K562 (cell line): ENCODE measurements around the gene KCTD21. TPM values are rescaled to one million over a fixed set of nuclear protein-coding genes. Genes with fewer than 3 reads are reported as not detected.

Source experiments
- CHD2 ChIP-seq: IDR thresholded peaks from 2 replicates; pipeline ENCODE4 v1.6.1; 2011; ENCODE audit warnings: low read depth, low read length
- FOSL1 ChIP-seq: fragments of 200-800 bp; sonication (Bioruptor generic); conservative IDR thresholded peaks from 2 replicates; pipeline ENCODE4 v1.6.1; 2016; ENCODE audit warnings: missing genetic modification characterization, missing compliant biosample characterization
- JUND ChIP-seq, 2 experiments: IDR thresholded peaks; 2 replicates in 1 of 2; 3 replicates in 1 of 2; pipeline ENCODE4 v1.6.1; 2011; ENCODE audit warnings: borderline replicate concordance in 2 of 2, low read depth in 2 of 2, low read length in 2 of 2, improper control_type of control experiment in 1 of 2, missing biosample characterization in 1 of 2, missing genetic modification characterization in 1 of 2, missing genetic modification reagents in 1 of 2
- MTA2 ChIP-seq: fragments of 450-650 bp; IDR thresholded peaks from 2 replicates; pipeline ENCODE4 v1.6.1; 2016; ENCODE audit warnings: low read depth
- NCOR1 ChIP-seq: fragments of 450-650 bp; IDR thresholded peaks from 2 replicates; pipeline ENCODE4 v1.6.1; 2016; ENCODE audit warnings: mild to moderate bottlenecking, moderate library complexity
- NR2F6 ChIP-seq: fragments of 450-650 bp; formaldehyde crosslinking; IDR thresholded peaks from 2 replicates; pipeline ENCODE4 v1.4.0; 2020; ENCODE audit warnings: mild to moderate bottlenecking
- RFX7 ChIP-seq: fragments of 250-450 bp; sonication (Bioruptor Pico); IDR thresholded peaks from 2 replicates; pipeline ENCODE4 v1.5.1; 2021; ENCODE audit warnings: mild to moderate bottlenecking
- SMARCA4 ChIP-seq: fragments of 450-650 bp; IDR thresholded peaks from 2 replicates; pipeline ENCODE4 v1.6.1; 2016
- TBL1XR1 ChIP-seq, 2 experiments: IDR thresholded peaks; 2 replicates each; pipeline ENCODE4 v1.6.1; 2012; ENCODE audit warnings: improper control_type of control experiment in 2 of 2, low read length in 2 of 2, mild to moderate bottlenecking in 1 of 2
- ZEB2 ChIP-seq: fragments of 450-650 bp; IDR thresholded peaks from 2 replicates; pipeline ENCODE4 v1.6.1; 2016
- ZNF133 ChIP-seq: fragments of 250-450 bp; sonication (Bioruptor Pico); IDR thresholded peaks from 2 replicates; pipeline ENCODE4 v1.4.0; 2020; ENCODE audit warnings: mild to moderate bottlenecking
- polyA plus RNA-seq, 8 experiments: library from polyadenylated mRNA; depleted of rRNA in 4 of 8; stranded (reverse) in 5 of 8; unstranded in 3 of 8; fragments of >200 nt; fragmentation: Nextera tagmentation in 2 of 8; fragmentation: Illumina TruSeq in 1 of 8; extraction: Ambion mirVana in 2 of 8; extraction: Trizol in 1 of 8; gene quantifications; 2 replicates each; pipeline versions ENCODE4 v1.2.1 to v1.2.3, GENCODE V29; 2011 to 2014; ENCODE audit warnings: inconsistent platforms in 1 of 8, missing spikeins in 1 of 8
- total RNA-seq, 7 experiments: library from RNA; depleted of rRNA in 6 of 7; stranded (reverse); fragments of >200 nt in 6 of 7; fragmentation: Illumina TruSeq in 2 of 7; extraction: Trizol in 2 of 7; gene quantifications; 2 replicates each; pipeline versions ENCODE4 v1.2.1 to v1.2.3, GENCODE V29; 2011 to 2021; ENCODE audit warnings: low replicate concordance in 1 of 7
- TF ChIP-seq, protein P1 (sequence below), 2 experiments: fragments of 450-650 bp in 1 of 2; sonication (generic) in 1 of 2; formaldehyde crosslinking in 1 of 2; IDR thresholded peaks in 1 of 2; conservative IDR thresholded peaks in 1 of 2; 2 replicates each; pipeline versions ENCODE4 v1.6.1 to v1.8.1; 2016 to 2023; ENCODE audit warnings: mild to moderate bottlenecking in 2 of 2, moderate library complexity in 2 of 2, inconsistent platforms in 1 of 2, missing genetic modification reagents in 1 of 2
- TF ChIP-seq, protein P2 (sequence below): fragments of 150-350 bp; IDR thresholded peaks from 2 replicates; pipeline ENCODE4 v1.6.1; 2014; ENCODE audit warnings: low read depth, mild to moderate bottlenecking, low read length, borderline replicate concordance
- TF ChIP-seq, protein P3 (sequence below): IDR thresholded peaks from 3 replicates; pipeline ENCODE4 v1.6.1; 2011; ENCODE audit warnings: borderline replicate concordance, mild to moderate bottlenecking; ENCODE audit not compliant: insufficient read length, insufficient read depth
- TF ChIP-seq, protein P4 (sequence below): fragments of 450-650 bp; IDR thresholded peaks from 2 replicates; pipeline ENCODE4 v1.6.1; 2017; ENCODE audit warnings: antibody characterized with exemption
- TF ChIP-seq, protein P5 (sequence below): sonication (generic); formaldehyde crosslinking; IDR thresholded peaks from 2 replicates; pipeline ENCODE4 v1.8.1; 2023; ENCODE audit warnings: mild to moderate bottlenecking, missing genetic modification reagents

The KCTD21 gene
- total and polyA plus RNA-seq, 9 of the 15 experiments (the other 6 are each of a cell fraction or from before 2014, with no cell fraction given): 0.34 to 5.4 (median 1.9) TPM

DNA sequence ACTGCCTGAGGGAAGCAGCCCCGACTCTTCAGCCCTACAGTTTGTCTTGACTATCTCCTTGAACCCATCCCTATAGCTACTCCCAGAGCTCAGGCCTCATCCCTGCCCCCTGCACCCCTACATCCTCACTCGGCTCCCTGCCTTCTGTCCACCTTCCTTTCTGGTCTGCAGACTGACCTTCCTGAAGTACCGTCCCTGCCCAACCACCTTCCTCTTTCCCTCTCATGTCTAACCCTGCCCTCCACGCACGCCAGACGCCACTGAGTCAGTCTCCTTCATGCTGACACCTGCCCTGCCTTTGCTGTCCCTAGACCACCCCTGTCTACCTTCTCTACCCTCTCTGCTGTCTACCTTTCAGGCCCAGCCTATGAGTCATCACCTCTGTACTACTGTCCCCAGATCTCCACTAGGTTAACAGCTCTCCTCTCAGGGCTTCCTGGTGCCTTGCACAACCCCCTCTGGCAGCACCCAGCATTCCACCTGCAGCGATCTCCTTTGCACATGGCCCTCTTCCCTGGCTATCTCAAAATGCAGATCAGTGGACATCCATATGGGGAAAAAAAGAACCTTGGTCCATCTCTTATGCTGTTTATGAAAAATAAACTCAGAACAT is 8.9 kb downstream of the KCTD21 start (continued):
- TF ChIP-seq, protein P1, sequence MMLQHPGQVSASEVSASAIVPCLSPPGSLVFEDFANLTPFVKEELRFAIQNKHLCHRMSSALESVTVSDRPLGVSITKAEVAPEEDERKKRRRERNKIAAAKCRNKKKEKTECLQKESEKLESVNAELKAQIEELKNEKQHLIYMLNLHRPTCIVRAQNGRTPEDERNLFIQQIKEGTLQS (IDR thresholded peaks at IDR 0.05): peak; percentile 86
- TF ChIP-seq, protein P1 (CRISPR knock-in tag; conservative IDR thresholded peaks at IDR 0.05): no peak
- TF ChIP-seq SMARCA4 (0 out of 2 replicates have a peak, but pooled peaks have one; percentile 27), JUND (IDR thresholded peaks at IDR 0.05; ENCODE audit: borderline replicate concordance, low read depth, low read length) (peak; percentile 68), JUND (tag; IDR thresholded peaks at IDR 0.05; ENCODE audit: borderline replicate concordance, low read depth, low read length) (peak; percentile 54; the same call in 1 of the 3 replicates), FOSL1 (tag) (peak; percentile 56), NR2F6 (CRISPR knock-in tag) (no peak), ZNF133 (no peak), RFX7 (CRISPR knock-in tag) (no peak), MTA2 (no peak), ZEB2 (no peak), TBL1XR1 (IDR thresholded peaks at IDR 0.05; ENCODE audit: low read length in 2 of 2) (no peak), CHD2 (no peak), NCOR1 (no peak)
- TF ChIP-seq, protein P2, sequence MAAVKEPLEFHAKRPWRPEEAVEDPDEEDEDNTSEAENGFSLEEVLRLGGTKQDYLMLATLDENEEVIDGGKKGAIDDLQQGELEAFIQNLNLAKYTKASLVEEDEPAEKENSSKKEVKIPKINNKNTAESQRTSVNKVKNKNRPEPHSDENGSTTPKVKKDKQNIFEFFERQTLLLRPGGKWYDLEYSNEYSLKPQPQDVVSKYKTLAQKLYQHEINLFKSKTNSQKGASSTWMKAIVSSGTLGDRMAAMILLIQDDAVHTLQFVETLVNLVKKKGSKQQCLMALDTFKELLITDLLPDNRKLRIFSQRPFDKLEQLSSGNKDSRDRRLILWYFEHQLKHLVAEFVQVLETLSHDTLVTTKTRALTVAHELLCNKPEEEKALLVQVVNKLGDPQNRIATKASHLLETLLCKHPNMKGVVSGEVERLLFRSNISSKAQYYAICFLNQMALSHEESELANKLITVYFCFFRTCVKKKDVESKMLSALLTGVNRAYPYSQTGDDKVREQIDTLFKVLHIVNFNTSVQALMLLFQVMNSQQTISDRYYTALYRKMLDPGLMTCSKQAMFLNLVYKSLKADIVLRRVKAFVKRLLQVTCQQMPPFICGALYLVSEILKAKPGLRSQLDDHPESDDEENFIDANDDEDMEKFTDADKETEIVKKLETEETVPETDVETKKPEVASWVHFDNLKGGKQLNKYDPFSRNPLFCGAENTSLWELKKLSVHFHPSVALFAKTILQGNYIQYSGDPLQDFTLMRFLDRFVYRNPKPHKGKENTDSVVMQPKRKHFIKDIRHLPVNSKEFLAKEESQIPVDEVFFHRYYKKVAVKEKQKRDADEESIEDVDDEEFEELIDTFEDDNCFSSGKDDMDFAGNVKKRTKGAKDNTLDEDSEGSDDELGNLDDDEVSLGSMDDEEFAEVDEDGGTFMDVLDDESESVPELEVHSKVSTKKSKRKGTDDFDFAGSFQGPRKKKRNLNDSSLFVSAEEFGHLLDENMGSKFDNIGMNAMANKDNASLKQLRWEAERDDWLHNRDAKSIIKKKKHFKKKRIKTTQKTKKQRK: no peak
- TF ChIP-seq, protein P3, sequence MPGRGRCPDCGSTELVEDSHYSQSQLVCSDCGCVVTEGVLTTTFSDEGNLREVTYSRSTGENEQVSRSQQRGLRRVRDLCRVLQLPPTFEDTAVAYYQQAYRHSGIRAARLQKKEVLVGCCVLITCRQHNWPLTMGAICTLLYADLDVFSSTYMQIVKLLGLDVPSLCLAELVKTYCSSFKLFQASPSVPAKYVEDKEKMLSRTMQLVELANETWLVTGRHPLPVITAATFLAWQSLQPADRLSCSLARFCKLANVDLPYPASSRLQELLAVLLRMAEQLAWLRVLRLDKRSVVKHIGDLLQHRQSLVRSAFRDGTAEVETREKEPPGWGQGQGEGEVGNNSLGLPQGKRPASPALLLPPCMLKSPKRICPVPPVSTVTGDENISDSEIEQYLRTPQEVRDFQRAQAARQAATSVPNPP: no peak
- TF ChIP-seq, protein P4, sequence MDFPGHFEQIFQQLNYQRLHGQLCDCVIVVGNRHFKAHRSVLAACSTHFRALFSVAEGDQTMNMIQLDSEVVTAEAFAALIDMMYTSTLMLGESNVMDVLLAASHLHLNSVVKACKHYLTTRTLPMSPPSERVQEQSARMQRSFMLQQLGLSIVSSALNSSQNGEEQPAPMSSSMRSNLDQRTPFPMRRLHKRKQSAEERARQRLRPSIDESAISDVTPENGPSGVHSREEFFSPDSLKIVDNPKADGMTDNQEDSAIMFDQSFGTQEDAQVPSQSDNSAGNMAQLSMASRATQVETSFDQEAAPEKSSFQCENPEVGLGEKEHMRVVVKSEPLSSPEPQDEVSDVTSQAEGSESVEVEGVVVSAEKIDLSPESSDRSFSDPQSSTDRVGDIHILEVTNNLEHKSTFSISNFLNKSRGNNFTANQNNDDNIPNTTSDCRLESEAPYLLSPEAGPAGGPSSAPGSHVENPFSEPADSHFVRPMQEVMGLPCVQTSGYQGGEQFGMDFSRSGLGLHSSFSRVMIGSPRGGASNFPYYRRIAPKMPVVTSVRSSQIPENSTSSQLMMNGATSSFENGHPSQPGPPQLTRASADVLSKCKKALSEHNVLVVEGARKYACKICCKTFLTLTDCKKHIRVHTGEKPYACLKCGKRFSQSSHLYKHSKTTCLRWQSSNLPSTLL: no peak
- TF ChIP-seq, protein P5, sequence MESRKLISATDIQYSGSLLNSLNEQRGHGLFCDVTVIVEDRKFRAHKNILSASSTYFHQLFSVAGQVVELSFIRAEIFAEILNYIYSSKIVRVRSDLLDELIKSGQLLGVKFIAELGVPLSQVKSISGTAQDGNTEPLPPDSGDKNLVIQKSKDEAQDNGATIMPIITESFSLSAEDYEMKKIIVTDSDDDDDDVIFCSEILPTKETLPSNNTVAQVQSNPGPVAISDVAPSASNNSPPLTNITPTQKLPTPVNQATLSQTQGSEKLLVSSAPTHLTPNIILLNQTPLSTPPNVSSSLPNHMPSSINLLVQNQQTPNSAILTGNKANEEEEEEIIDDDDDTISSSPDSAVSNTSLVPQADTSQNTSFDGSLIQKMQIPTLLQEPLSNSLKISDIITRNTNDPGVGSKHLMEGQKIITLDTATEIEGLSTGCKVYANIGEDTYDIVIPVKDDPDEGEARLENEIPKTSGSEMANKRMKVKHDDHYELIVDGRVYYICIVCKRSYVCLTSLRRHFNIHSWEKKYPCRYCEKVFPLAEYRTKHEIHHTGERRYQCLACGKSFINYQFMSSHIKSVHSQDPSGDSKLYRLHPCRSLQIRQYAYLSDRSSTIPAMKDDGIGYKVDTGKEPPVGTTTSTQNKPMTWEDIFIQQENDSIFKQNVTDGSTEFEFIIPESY (CRISPR knock-in tag): no peak
